A673 (cell line): ENCODE measurements around the gene SPATA2L. TPM values are rescaled to one million over a fixed set of nuclear protein-coding genes. Genes with fewer than 3 reads are reported as not detected.

Experiments used
- BruUV-seq: library from RNA; stranded (reverse); fragments of 400-500 nt; replicated peaks from 2 replicates; lab custom pipeline; 2021; lab: Mats Ljungman, UMichigan
- CTCF ChIA-PET: fragments of 300-600 bp; sonication (Branson Sonifier 250); formaldehyde crosslinking; loops from one replicate; lab custom pipeline; 2022; ENCODE audit warnings: antibody characterized with exemption; lab: Charles Lee
- POLR2A ChIA-PET: fragments of 300-600 bp; sonication (Branson Sonifier 250); formaldehyde crosslinking; loops from one replicate; lab custom pipeline; 2022; ENCODE audit warnings: antibody characterized with exemption; ENCODE audit not compliant: low non-redundant PET; lab: Charles Lee
- DNase-seq: peaks from one replicate; pipeline ENCODE4 v3.0.0-alpha.2; 2015; ENCODE audit warnings: low spot score
- H3K27ac ChIP-seq: fragments of 200-600 bp; sonication (generic); 2 replicates; pipeline ENCODE4 v1.5.1; 2016; ENCODE audit warnings: mixed run types, low read depth, mild to moderate bottlenecking, mixed read lengths, antibody characterized with exemption, low read length; ENCODE audit not compliant: poor library complexity, severe bottlenecking
- H3K27me3 ChIP-seq: fragments of 200-600 bp; sonication (generic); replicated peaks from 2 replicates; pipeline ENCODE4 v1.6.1; 2017; ENCODE audit warnings: mixed run types, low read depth, mild to moderate bottlenecking, mixed read lengths, antibody characterized with exemption, low read length; ENCODE audit not compliant: insufficient read depth, poor library complexity
- H3K36me3 ChIP-seq: fragments of 200-600 bp; sonication (generic); 2 replicates; pipeline ENCODE4 v1.6.1; 2016; ENCODE audit warnings: mixed run types, mild to moderate bottlenecking, mixed read lengths, antibody characterized with exemption, low read length; ENCODE audit not compliant: insufficient read depth, poor library complexity, severe bottlenecking
- H3K4me1 ChIP-seq: fragments of 200-600 bp; sonication (generic); 2 replicates; pipeline ENCODE4 v1.6.1; 2017; ENCODE audit warnings: mixed run types, mild to moderate bottlenecking, mixed read lengths, antibody characterized with exemption, low read length; ENCODE audit not compliant: insufficient read depth, poor library complexity, severe bottlenecking
- H3K4me3 ChIP-seq: fragments of 200-600 bp; sonication (generic); 2 replicates; pipeline ENCODE4 v1.5.1; 2016; ENCODE audit warnings: low read depth, mixed run types, mild to moderate bottlenecking, mixed read lengths, low read length; ENCODE audit not compliant: poor library complexity, severe bottlenecking
- H3K9me3 ChIP-seq: fragments of 200-600 bp; sonication (generic); 2 replicates; pipeline ENCODE4 v1.6.1; 2016; ENCODE audit warnings: mixed run types, low read depth, mild to moderate bottlenecking, mixed read lengths, antibody characterized with exemption, low read length; ENCODE audit not compliant: poor library complexity, severe bottlenecking
- CTCF ChIP-seq: fragments of 300-800, 200-600 bp; sonication (generic); conservative IDR thresholded peaks from 2 replicates; pipeline ENCODE4 v1.5.1; 2017; ENCODE audit warnings: low read depth, mild to moderate bottlenecking, antibody characterized with exemption, low read length, moderate library complexity, mixed read lengths
- EZH2 ChIP-seq: fragments of 200-600 bp; sonication (generic); IDR thresholded peaks from 2 replicates; pipeline ENCODE4 v1.6.1; 2017; ENCODE audit warnings: borderline replicate concordance, low read depth, mild to moderate bottlenecking, mixed read lengths, antibody characterized with exemption, low read length; ENCODE audit not compliant: poor library complexity, severe bottlenecking
- intact Hi-C: fragments of 100-400 bp; cut with micrococcal nuclease; formaldehyde crosslinking; loops from one replicate; pipeline ENCODE4 v1.10.0; 2022; ENCODE audit not compliant: unreplicated experiment
- total RNA-seq: library from RNA; stranded (reverse); gene quantifications from 2 replicates; pipeline ENCODE4 v1.2.3, GENCODE V29; 2021

The SPATA2L gene
- total RNA-seq, 1 experiment from 2014 or later, result 19.1 TPM

GRCh38 chr16:89721546-89722391 lies 20.3 kb upstream of the SPATA2L start:
- no TSS peak for BruUV-seq
- ChIA-PET POLR2A (no interaction called here), CTCF (no interaction called here)
- H3K27ac ChIP-seq, result peak overlapping the region; percentile 93
- H3K27me3 ChIP-seq, result no peaks in the 10 kb centered on the region
- H3K4me1 ChIP-seq, result peaks cover 17% of the 10 kb centered on the region
- no peaks in the 10 kb centered on the region for H3K9me3 ChIP-seq
- intact Hi-C loops, result no loop called here
- H3K36me3 ChIP-seq, result peaks cover 37% of the 10 kb centered on the region
- peak overlapping the region; percentile 96 for H3K4me3 ChIP-seq
- TF ChIP-seq EZH2, result no peak
- no peak for TF ChIP-seq CTCF
- DNase-seq, result peak; percentile 78

- Histone ChIP-seq H3K27me3 (no peaks in the 10 kb centered on the region), H3K36me3 (peaks cover 36% of the 10 kb centered on the region), H3K9me3 (no peaks in the 10 kb centered on the region), H3K4me3 (peak within 1 kb of the TSS; percentile 96), H3K4me1 (peaks cover 17% of the 10 kb centered on the region), H3K27ac (peak within 1 kb of the TSS; percentile 93)
- POLR2A ChIA-PET, result no interaction called here
- intact Hi-C loops, result no loop called here
- TF ChIP-seq CTCF (no peak), EZH2 (no peak)
- peak; percentile 88 for DNase-seq
- no TSS peak for BruUV-seq
- CTCF ChIA-PET, result no interaction called here
These were observed 19.5 kb upstream of the SPATA2L start, which contains the start of the genes VPS9D1 and ZNF276 for GRCh38 chr16:89720813-89721545. TSS of gene VPS9D1 (minus strand) at chr16:89720898. CDS start at chr16:89720861, 37 bp downstream. TSS of gene ZNF276 (plus strand) at chr16:89721537. CDS start at chr16:89721641, 104 bp downstream.

- peak overlapping the region; percentile 96 for H3K4me3 ChIP-seq
- intact Hi-C loops, result no loop called here
- peaks cover 32% of the 10 kb centered on the region for H3K36me3 ChIP-seq
- H3K4me1 ChIP-seq, result peaks cover 17% of the 10 kb centered on the region
- DNase-seq, result no peak
- H3K27ac ChIP-seq, result peak overlapping the region; percentile 93
- CTCF ChIA-PET, result no interaction called here
- BruUV-seq, result no TSS peak
- H3K9me3 ChIP-seq, result no peaks in the 10 kb centered on the region
- POLR2A ChIA-PET, result no interaction called here
- TF ChIP-seq EZH2 (no peak), CTCF (no peak)
- no peaks in the 10 kb centered on the region for H3K27me3 ChIP-seq
These were observed 19.0 kb upstream of the SPATA2L start for GRCh38 chr16:89720551-89720812.
